ENCODE results near the gene PTPRD.

The PTPRD gene

GRCh38 chr9:8338767-8339510 is 2273.9 kb downstream of the PTPRD start:
- H3K9me3 ChIP-seq (ENCODE audit: control insufficient read depth, low read depth, low read length), result no peaks in the 10 kb centered on the region
- H3K27ac ChIP-seq (ENCODE audit: low read length), result no peak overlapping the region
- no peak overlapping the region for H3K9ac ChIP-seq (ENCODE audit: low read length)
- peaks cover 4% of the 10 kb centered on the region for H3K36me3 ChIP-seq (ENCODE audit: control insufficient read depth, low read depth, low read length)
- no peak overlapping the region for H3K4me3 ChIP-seq (ENCODE audit: low read length)
- no peaks in the 10 kb centered on the region for H3K4me1 ChIP-seq (ENCODE audit: control insufficient read depth, low read depth, low read length)
- no peaks in the 10 kb centered on the region for H3K27me3 ChIP-seq (ENCODE audit: control insufficient read depth, insufficient read depth, low read length)

- no peaks in the 10 kb centered on the region for H3K9me3 ChIP-seq (ENCODE audit: control insufficient read depth, low read depth, low read length)
- no peak overlapping the region for H3K9ac ChIP-seq (ENCODE audit: low read length)
- no peak overlapping the region for H3K27ac ChIP-seq (ENCODE audit: low read length)
- peaks cover 4% of the 10 kb centered on the region for H3K36me3 ChIP-seq (ENCODE audit: control insufficient read depth, low read depth, low read length)
- H3K27me3 ChIP-seq (ENCODE audit: control insufficient read depth, insufficient read depth, low read length), result no peaks in the 10 kb centered on the region
- no peaks in the 10 kb centered on the region for H3K4me1 ChIP-seq (ENCODE audit: control insufficient read depth, low read depth, low read length)
- H3K4me3 ChIP-seq (ENCODE audit: low read length), result no peak overlapping the region
Measured at GRCh38 chr9:8337834-8338766, 2274.7 kb downstream of the PTPRD start.

- Histone ChIP-seq H3K27me3 (ENCODE audit: control insufficient read depth, insufficient read depth, low read length) (no peaks in the 10 kb centered on the region), H3K9me3 (ENCODE audit: control insufficient read depth, low read depth, low read length) (no peaks in the 10 kb centered on the region), H3K4me1 (ENCODE audit: control insufficient read depth, low read depth, low read length) (no peaks in the 10 kb centered on the region), H3K27ac (ENCODE audit: low read length) (no peak overlapping the region), H3K4me3 (ENCODE audit: low read length) (no peak overlapping the region), H3K36me3 (ENCODE audit: control insufficient read depth, low read depth, low read length) (no peaks in the 10 kb centered on the region), H3K9ac (ENCODE audit: low read length) (no peak overlapping the region)
Measured at GRCh38 chr9:8332871-8333270, 2279.9 kb downstream of the PTPRD start.

- no peak overlapping the region for H3K9ac ChIP-seq (ENCODE audit: low read length)
- H3K4me1 ChIP-seq (ENCODE audit: control insufficient read depth, low read depth, low read length), result no peaks in the 10 kb centered on the region
- H3K9me3 ChIP-seq (ENCODE audit: control insufficient read depth, low read depth, low read length), result no peaks in the 10 kb centered on the region
- H3K27me3 ChIP-seq (ENCODE audit: control insufficient read depth, insufficient read depth, low read length), result no peaks in the 10 kb centered on the region
- no peaks in the 10 kb centered on the region for H3K36me3 ChIP-seq (ENCODE audit: control insufficient read depth, low read depth, low read length)
- no peak overlapping the region for H3K27ac ChIP-seq (ENCODE audit: low read length)
- H3K4me3 ChIP-seq (ENCODE audit: low read length), result no peak overlapping the region
Measured at GRCh38 chr9:8332331-8332650, 2280.5 kb downstream of the PTPRD start.

GRCh38 chr9:8331507-8332330 is 2281.1 kb downstream of the PTPRD start:
- Histone ChIP-seq H3K36me3 (ENCODE audit: control insufficient read depth, low read depth, low read length) (no peaks in the 10 kb centered on the region), H3K9ac (ENCODE audit: low read length) (no peak overlapping the region), H3K4me3 (ENCODE audit: low read length) (no peak overlapping the region), H3K27ac (ENCODE audit: low read length) (no peak overlapping the region), H3K4me1 (ENCODE audit: control insufficient read depth, low read depth, low read length) (no peaks in the 10 kb centered on the region), H3K9me3 (ENCODE audit: control insufficient read depth, low read depth, low read length) (no peaks in the 10 kb centered on the region), H3K27me3 (ENCODE audit: control insufficient read depth, insufficient read depth, low read length) (no peaks in the 10 kb centered on the region)

- Histone ChIP-seq H3K4me3 (ENCODE audit: low read length) (no peak overlapping the region), H3K27me3 (ENCODE audit: control insufficient read depth, insufficient read depth, low read length) (no peaks in the 10 kb centered on the region), H3K9ac (ENCODE audit: low read length) (no peak overlapping the region), H3K9me3 (ENCODE audit: control insufficient read depth, low read depth, low read length) (no peaks in the 10 kb centered on the region), H3K27ac (ENCODE audit: low read length) (no peak overlapping the region), H3K36me3 (ENCODE audit: control insufficient read depth, low read depth, low read length) (no peaks in the 10 kb centered on the region), H3K4me1 (ENCODE audit: control insufficient read depth, low read depth, low read length) (no peaks in the 10 kb centered on the region)
Measured at GRCh38 chr9:8329561-8330283, 2283.1 kb downstream of the PTPRD start.

- Histone ChIP-seq H3K4me3 (ENCODE audit: low read length) (no peak overlapping the region), H3K36me3 (ENCODE audit: control insufficient read depth, low read depth, low read length) (no peaks in the 10 kb centered on the region), H3K27me3 (ENCODE audit: control insufficient read depth, insufficient read depth, low read length) (no peaks in the 10 kb centered on the region), H3K9me3 (ENCODE audit: control insufficient read depth, low read depth, low read length) (no peaks in the 10 kb centered on the region), H3K27ac (ENCODE audit: low read length) (no peak overlapping the region), H3K9ac (ENCODE audit: low read length) (no peak overlapping the region), H3K4me1 (ENCODE audit: control insufficient read depth, low read depth, low read length) (no peaks in the 10 kb centered on the region)
Measured at GRCh38 chr9:8315211-8315610, 2297.6 kb downstream of the PTPRD start.

- no peaks in the 10 kb centered on the region for H3K27me3 ChIP-seq (ENCODE audit: control insufficient read depth, insufficient read depth, low read length)
- no peaks in the 10 kb centered on the region for H3K9me3 ChIP-seq (ENCODE audit: control insufficient read depth, low read depth, low read length)
- H3K4me1 ChIP-seq (ENCODE audit: control insufficient read depth, low read depth, low read length), result no peaks in the 10 kb centered on the region
- H3K36me3 ChIP-seq (ENCODE audit: control insufficient read depth, low read depth, low read length), result no peaks in the 10 kb centered on the region
- no peak overlapping the region for H3K9ac ChIP-seq (ENCODE audit: low read length)
- H3K4me3 ChIP-seq (ENCODE audit: low read length), result no peak overlapping the region
- no peak overlapping the region for H3K27ac ChIP-seq (ENCODE audit: low read length)
Measured at GRCh38 chr9:8309258-8309657, 2303.5 kb downstream of the PTPRD start.

GRCh38 chr9:8304720-8305119 is 2308.1 kb downstream of the PTPRD start:
- Histone ChIP-seq H3K27ac (ENCODE audit: low read length) (no peak overlapping the region), H3K27me3 (ENCODE audit: control insufficient read depth, insufficient read depth, low read length) (no peaks in the 10 kb centered on the region), H3K4me3 (ENCODE audit: low read length) (no peak overlapping the region), H3K9me3 (ENCODE audit: control insufficient read depth, low read depth, low read length) (no peaks in the 10 kb centered on the region), H3K36me3 (ENCODE audit: control insufficient read depth, low read depth, low read length) (no peaks in the 10 kb centered on the region), H3K9ac (ENCODE audit: low read length) (no peak overlapping the region), H3K4me1 (ENCODE audit: control insufficient read depth, low read depth, low read length) (no peaks in the 10 kb centered on the region)

- H3K27ac ChIP-seq (ENCODE audit: low read length), result no peak overlapping the region
- no peak overlapping the region for H3K4me3 ChIP-seq (ENCODE audit: low read length)
- no peak overlapping the region for H3K9ac ChIP-seq (ENCODE audit: low read length)
- no peaks in the 10 kb centered on the region for H3K27me3 ChIP-seq (ENCODE audit: control insufficient read depth, insufficient read depth, low read length)
- no peaks in the 10 kb centered on the region for H3K4me1 ChIP-seq (ENCODE audit: control insufficient read depth, low read depth, low read length)
- no peaks in the 10 kb centered on the region for H3K9me3 ChIP-seq (ENCODE audit: control insufficient read depth, low read depth, low read length)
- H3K36me3 ChIP-seq (ENCODE audit: control insufficient read depth, low read depth, low read length), result no peaks in the 10 kb centered on the region
Measured at GRCh38 chr9:8301296-8301695, 2311.5 kb downstream of the PTPRD start.

- Histone ChIP-seq H3K27ac (ENCODE audit: low read length) (no peak overlapping the region), H3K4me1 (ENCODE audit: control insufficient read depth, low read depth, low read length) (no peaks in the 10 kb centered on the region), H3K9me3 (ENCODE audit: control insufficient read depth, low read depth, low read length) (no peaks in the 10 kb centered on the region), H3K27me3 (ENCODE audit: control insufficient read depth, insufficient read depth, low read length) (no peaks in the 10 kb centered on the region), H3K9ac (ENCODE audit: low read length) (no peak overlapping the region), H3K4me3 (ENCODE audit: low read length) (no peak overlapping the region), H3K36me3 (ENCODE audit: control insufficient read depth, low read depth, low read length) (no peaks in the 10 kb centered on the region)
Measured at GRCh38 chr9:8297047-8297446, 2315.8 kb downstream of the PTPRD start.
